ENCODE data around the gene SAMD4B. TPM values are rescaled to one million over a fixed set of nuclear protein-coding genes. Genes with fewer than 3 reads are reported as not detected.

Gene SAMD4B
- total RNA-seq, 1 donor from 2014 or later: 100 TPM

DNA sequence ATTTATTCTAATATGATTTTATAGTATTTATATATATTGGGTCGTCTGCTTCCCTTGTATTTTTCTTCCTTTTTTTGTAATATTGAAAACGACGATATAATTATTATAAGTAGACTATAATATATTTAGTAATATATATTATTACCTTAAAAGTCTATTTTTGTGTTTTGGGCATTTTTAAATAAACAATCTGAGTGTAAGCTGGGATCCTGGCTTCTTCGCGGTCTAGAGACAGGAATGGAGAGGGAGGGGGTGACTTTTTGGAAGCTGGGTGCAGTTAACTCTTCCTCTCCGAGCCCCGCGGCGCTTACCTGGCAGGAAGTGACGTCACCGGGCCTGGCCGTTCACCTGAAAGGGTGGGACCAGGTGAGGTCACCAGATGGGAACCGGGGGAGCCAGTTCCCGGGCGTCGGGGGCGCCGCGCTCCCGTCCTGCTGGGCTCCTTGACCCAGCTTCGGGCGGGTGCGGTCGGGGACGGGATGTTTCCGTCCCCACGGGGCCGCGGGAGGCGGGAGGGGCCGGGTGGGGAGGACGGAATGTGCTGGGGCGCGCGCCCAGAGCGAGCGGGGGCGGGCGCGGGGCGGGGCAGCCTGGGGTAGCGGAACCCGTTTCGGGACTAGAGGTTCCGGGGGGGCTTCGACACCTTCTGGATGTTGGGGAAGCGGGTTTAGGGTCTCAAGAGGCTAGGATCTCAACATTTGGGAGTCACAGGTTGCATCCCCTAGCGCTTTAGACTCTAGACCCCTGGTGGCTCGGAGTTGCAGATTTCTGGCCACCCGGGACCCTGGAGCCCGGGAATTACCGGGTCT is 67.2 kb downstream of the SAMD4B start:
- Mint-ChIP-seq H3K9me3 (ENCODE audit: unreplicated experiment) (no peaks in the 10 kb centered on the region), H3K27ac (ENCODE audit: unreplicated experiment) (peak overlapping the region; percentile 96), H3K4me1 (ENCODE audit: unreplicated experiment) (peaks cover 52% of the 10 kb centered on the region), H3K27me3 (ENCODE audit: unreplicated experiment) (no peaks in the 10 kb centered on the region), H3K4me3 (ENCODE audit: unreplicated experiment) (peak overlapping the region; percentile 99), H3K36me3 (ENCODE audit: unreplicated experiment) (peaks cover 13% of the 10 kb centered on the region)
- DNase-seq (ENCODE audit: extremely low spot score, unreplicated experiment): peak; percentile 92
- TF ChIP-seq, protein P1, sequence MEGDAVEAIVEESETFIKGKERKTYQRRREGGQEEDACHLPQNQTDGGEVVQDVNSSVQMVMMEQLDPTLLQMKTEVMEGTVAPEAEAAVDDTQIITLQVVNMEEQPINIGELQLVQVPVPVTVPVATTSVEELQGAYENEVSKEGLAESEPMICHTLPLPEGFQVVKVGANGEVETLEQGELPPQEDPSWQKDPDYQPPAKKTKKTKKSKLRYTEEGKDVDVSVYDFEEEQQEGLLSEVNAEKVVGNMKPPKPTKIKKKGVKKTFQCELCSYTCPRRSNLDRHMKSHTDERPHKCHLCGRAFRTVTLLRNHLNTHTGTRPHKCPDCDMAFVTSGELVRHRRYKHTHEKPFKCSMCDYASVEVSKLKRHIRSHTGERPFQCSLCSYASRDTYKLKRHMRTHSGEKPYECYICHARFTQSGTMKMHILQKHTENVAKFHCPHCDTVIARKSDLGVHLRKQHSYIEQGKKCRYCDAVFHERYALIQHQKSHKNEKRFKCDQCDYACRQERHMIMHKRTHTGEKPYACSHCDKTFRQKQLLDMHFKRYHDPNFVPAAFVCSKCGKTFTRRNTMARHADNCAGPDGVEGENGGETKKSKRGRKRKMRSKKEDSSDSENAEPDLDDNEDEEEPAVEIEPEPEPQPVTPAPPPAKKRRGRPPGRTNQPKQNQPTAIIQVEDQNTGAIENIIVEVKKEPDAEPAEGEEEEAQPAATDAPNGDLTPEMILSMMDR (IDR thresholded peaks at IDR 0.05): no peak

DNA sequence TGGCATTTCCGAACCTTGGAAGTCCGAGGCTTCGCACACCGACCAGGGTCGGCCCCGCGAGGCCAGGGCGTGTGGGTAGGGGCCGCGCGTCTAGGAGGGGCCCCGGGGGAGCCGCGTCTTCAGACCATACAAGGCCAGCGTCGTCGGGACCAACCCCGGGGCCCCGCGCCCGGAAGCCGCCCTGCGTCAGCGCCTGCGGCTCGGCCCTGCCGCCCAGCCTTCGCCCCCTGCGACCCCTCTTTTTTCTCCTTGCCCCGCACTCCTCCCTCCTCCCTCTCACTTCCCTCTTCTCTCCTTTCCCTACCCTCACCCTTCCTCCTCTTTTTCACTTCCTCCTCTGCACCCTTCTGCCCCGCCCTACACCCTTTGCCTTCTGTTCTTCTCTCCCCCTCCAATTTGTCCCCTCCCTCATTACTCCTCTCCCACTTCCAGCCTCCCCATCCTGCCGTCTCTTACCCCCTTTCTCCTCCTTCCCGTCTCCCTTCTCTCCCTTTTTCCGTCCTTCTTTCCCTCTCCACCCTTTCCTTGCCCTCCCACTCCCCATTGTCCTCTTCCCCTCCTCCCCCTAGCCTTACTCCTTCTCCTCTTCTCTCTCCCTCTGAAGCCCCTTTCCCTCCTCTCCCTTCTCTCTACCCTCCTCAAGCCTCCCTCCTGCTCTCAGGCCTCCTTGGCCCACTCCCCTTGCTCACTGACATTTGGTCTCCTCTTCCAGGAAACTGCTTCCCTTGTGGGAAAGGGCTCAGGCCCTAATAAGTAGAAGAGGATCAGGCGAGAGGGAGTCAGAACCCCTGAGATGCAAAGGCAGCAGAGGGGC is 68.0 kb downstream of the SAMD4B start:
- H3K27ac Mint-ChIP-seq (ENCODE audit: unreplicated experiment): peak overlapping the region; percentile 96
- peaks cover 55% of the 10 kb centered on the region for H3K4me1 Mint-ChIP-seq (ENCODE audit: unreplicated experiment)
- no peaks in the 10 kb centered on the region for H3K27me3 Mint-ChIP-seq (ENCODE audit: unreplicated experiment)
- H3K4me3 Mint-ChIP-seq (ENCODE audit: unreplicated experiment): peak overlapping the region; percentile 99
- peak; percentile 91 for DNase-seq (ENCODE audit: extremely low spot score, unreplicated experiment)
- TF ChIP-seq, protein P1 (IDR thresholded peaks at IDR 0.05): no peak
- H3K9me3 Mint-ChIP-seq (ENCODE audit: unreplicated experiment): no peaks in the 10 kb centered on the region
- H3K36me3 Mint-ChIP-seq (ENCODE audit: unreplicated experiment): peaks cover 13% of the 10 kb centered on the region

DNA sequence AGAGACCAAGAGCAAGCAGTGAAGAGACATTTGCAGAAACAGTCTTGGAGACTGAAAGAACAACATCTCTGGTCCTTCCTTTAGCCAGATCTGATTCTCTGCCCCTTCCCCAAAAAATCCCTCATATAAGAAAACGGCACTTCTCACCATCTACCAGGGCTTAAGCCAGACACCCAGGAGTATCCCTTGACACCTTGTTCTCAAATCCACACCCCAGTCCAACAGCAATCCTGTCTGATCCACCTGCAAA is 68.5 kb downstream of the SAMD4B start:
- H3K4me3 Mint-ChIP-seq (ENCODE audit: unreplicated experiment): peak overlapping the region; percentile 99
- peak overlapping the region; percentile 96 for H3K27ac Mint-ChIP-seq (ENCODE audit: unreplicated experiment)
- H3K9me3 Mint-ChIP-seq (ENCODE audit: unreplicated experiment): no peaks in the 10 kb centered on the region
- no peak for DNase-seq (ENCODE audit: extremely low spot score, unreplicated experiment)
- peaks cover 13% of the 10 kb centered on the region for H3K36me3 Mint-ChIP-seq (ENCODE audit: unreplicated experiment)
- H3K4me1 Mint-ChIP-seq (ENCODE audit: unreplicated experiment): peaks cover 56% of the 10 kb centered on the region
- no peaks in the 10 kb centered on the region for H3K27me3 Mint-ChIP-seq (ENCODE audit: unreplicated experiment)
- TF ChIP-seq, protein P1 (IDR thresholded peaks at IDR 0.05): no peak

DNA sequence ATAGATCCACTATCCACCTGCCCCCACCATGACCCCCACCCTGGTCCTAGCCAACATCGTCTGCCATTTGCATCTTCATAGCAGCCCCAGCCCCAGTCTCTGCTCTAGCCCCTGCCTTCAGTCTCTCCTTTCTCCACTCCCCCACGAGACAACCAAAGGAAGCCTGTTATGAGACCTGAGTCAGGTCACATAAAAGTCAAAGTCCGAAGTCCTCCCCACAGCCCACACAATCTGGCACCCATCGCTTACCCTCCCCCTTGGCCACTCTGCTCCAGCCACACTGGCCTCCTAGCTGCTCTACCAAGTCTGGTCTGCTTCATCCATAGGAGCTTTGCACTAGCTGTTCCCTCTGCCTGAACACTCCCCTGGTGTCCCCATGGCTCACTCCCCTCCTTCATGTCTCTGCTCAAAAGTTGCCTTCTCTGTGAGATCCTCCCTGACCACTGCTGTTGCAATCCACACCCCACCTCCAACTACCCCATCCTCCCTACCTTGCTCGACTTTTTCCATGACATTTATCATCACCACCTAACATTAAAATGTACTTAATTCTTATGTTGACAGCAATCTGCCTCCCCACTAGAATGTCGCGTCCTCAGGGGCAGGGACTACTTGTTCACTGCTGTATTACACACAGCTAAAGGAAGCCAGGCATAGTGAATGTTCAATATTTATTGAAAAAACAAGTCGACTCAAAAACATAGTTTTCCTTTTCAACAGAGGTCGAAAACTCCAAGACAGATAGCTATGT is 69.0 kb downstream of the SAMD4B start:
- H3K27ac Mint-ChIP-seq (ENCODE audit: unreplicated experiment): peak overlapping the region; percentile 96

More for the DNA sequence above, 69.0 kb downstream of the SAMD4B start:
- peaks cover 13% of the 10 kb centered on the region for H3K36me3 Mint-ChIP-seq (ENCODE audit: unreplicated experiment)
- H3K4me3 Mint-ChIP-seq (ENCODE audit: unreplicated experiment): peak overlapping the region; percentile 99
- TF ChIP-seq, protein P1 (IDR thresholded peaks at IDR 0.05): no peak
- no peaks in the 10 kb centered on the region for H3K27me3 Mint-ChIP-seq (ENCODE audit: unreplicated experiment)
- H3K4me1 Mint-ChIP-seq (ENCODE audit: unreplicated experiment): peaks cover 56% of the 10 kb centered on the region
- H3K9me3 Mint-ChIP-seq (ENCODE audit: unreplicated experiment): no peaks in the 10 kb centered on the region
- DNase-seq (ENCODE audit: extremely low spot score, unreplicated experiment): no peak

All from osteocyte (in vitro differentiated cells).